Natural killer cell (primary cell): Measurements from ENCODE around the gene XIRP2. TPM values are rescaled to one million over a fixed set of nuclear protein-coding genes. Genes with fewer than 3 reads are reported as not detected.

Experiments used
- ATAC-seq, 3 donors: fragments of 150-1000 bp in 2 of 3; fragments of 200-7000 bp in 1 of 3; cut with Tn5 transposase; 1 replicate in 1 of 3; 2 replicates in 2 of 3; pipeline ENCODE4 v1.10.0; 2021; ENCODE audit warnings: mild to moderate bottlenecking in 2 of 3, moderate library complexity in 2 of 3
- DNase-seq, 2 donors: peaks; one replicate each; pipeline versions ENCODE4 v3.0.0 to v3.0.0-alpha.2; 2013 to 2021; ENCODE audit warnings: mixed read lengths in 1 of 2
- H3K27ac ChIP-seq: one replicate; pipeline ENCODE4 v1.5.1; 2013; ENCODE audit warnings: mild to moderate bottlenecking, low read length
- H3K27me3 ChIP-seq: one replicate; pipeline ENCODE4 v1.6.1; 2013; ENCODE audit warnings: low read length; ENCODE audit not compliant: control insufficient read depth, insufficient read depth
- H3K36me3 ChIP-seq: one replicate; pipeline ENCODE4 v1.6.1; 2013; ENCODE audit warnings: low read length; ENCODE audit not compliant: control insufficient read depth, insufficient read depth
- H3K4me1 ChIP-seq: one replicate; pipeline ENCODE4 v1.6.1; 2013; ENCODE audit warnings: low read length; ENCODE audit not compliant: control insufficient read depth, insufficient read depth
- H3K4me3 ChIP-seq: one replicate; pipeline ENCODE4 v1.5.1; 2013; ENCODE audit warnings: low read length
- H3K9me3 ChIP-seq: one replicate; pipeline ENCODE4 v1.6.1; 2013; ENCODE audit warnings: low read length; ENCODE audit not compliant: control insufficient read depth, insufficient read depth
- H3K27ac Mint-ChIP-seq, 2 donors: one replicate each; pipeline ENCODE4 v1.8.0; 2022; ENCODE audit warnings: mild to moderate bottlenecking in 2 of 2, mixed read lengths in 2 of 2, moderate library complexity in 1 of 2
- H3K27me3 Mint-ChIP-seq, 2 donors: one replicate each; pipeline ENCODE4 v1.8.0; 2022; ENCODE audit warnings: low read depth in 2 of 2, mixed read lengths in 2 of 2
- H3K36me3 Mint-ChIP-seq: one replicate; pipeline ENCODE4 v1.8.0; 2022; ENCODE audit warnings: mixed read lengths
- H3K4me1 Mint-ChIP-seq, 2 donors: one replicate each; pipeline ENCODE4 v1.8.0; 2022; ENCODE audit warnings: mixed read lengths in 2 of 2
- H3K4me3 Mint-ChIP-seq: one replicate; pipeline ENCODE4 v1.8.0; 2022; ENCODE audit warnings: mild to moderate bottlenecking, moderate library complexity, mixed read lengths
- H3K9me3 Mint-ChIP-seq, 2 donors: one replicate each; pipeline ENCODE4 v1.8.0; 2022; ENCODE audit warnings: mixed read lengths in 2 of 2
- WGBS: methylation state at CpG from one replicate; pipeline ENCODE4 v1.1.7; 2013; ENCODE audit warnings: missing lambda C conversion rate; ENCODE audit not compliant: insufficient coverage; 5-methylcytosine and 5-hydroxymethylcytosine counted together
- intact Hi-C: fragments of 100-400 bp; cut with micrococcal nuclease; formaldehyde crosslinking; loops from one replicate; pipeline ENCODE4 v1.14.2; 2022
- total RNA-seq, 4 donors: library from RNA; stranded (reverse); fragments of 120-200 nt in 1 of 4; gene quantifications; one replicate each; pipeline versions ENCODE4 v1.2.3 to v1.2.4, GENCODE V29; 2013 to 2022
- TF ChIP-seq, protein P1 (sequence below): fragments of 200-600 bp; IDR thresholded peaks from one replicate; pipeline ENCODE4 v1.8.0; 2022; ENCODE audit warnings: antibody characterized with exemption

The XIRP2 gene
- total RNA-seq, 3 donors from 2014 or later (not counting 1 experiment from before 2014, with no cell fraction given) = 0.16 TPM; not detected in 2

DNA sequence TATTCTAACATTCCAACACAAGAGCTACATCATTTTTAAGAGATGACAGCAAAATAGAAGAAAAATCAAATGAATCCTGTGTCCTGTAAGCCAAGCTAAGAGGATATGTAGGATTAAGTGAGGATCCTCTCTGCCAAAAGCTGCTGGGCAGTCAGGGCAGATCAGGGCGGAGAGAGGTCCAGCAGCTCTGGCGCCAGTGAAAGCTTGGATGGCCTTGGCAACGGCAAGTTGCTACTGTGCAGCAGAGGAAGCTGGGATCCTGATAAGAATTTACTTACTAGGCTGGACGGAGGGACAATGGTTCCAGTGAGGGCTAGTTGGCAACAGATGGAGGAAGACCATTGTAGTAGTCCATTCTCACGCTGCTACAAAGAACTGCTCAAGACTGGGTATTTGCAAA, 391.5 kb downstream of the XIRP2 start:
- WGBS = 86% methylated on average over 5 of the region's 5 CpGs
- no peaks in the 10 kb centered on the region for H3K4me1 Mint-ChIP-seq
- intact Hi-C loops = no loop called here
- peaks cover 2 to 3% of the 10 kb centered on the region in 2 donors for H3K9me3 Mint-ChIP-seq
- Histone ChIP-seq H3K4me3 (no peak overlapping the region), H3K36me3 (no peaks in the 10 kb centered on the region), H3K27me3 (no peaks in the 10 kb centered on the region), H3K27ac (no peak overlapping the region), H3K9me3 (no peaks in the 10 kb centered on the region), H3K4me1 (no peaks in the 10 kb centered on the region)
- TF ChIP-seq, protein P1, sequence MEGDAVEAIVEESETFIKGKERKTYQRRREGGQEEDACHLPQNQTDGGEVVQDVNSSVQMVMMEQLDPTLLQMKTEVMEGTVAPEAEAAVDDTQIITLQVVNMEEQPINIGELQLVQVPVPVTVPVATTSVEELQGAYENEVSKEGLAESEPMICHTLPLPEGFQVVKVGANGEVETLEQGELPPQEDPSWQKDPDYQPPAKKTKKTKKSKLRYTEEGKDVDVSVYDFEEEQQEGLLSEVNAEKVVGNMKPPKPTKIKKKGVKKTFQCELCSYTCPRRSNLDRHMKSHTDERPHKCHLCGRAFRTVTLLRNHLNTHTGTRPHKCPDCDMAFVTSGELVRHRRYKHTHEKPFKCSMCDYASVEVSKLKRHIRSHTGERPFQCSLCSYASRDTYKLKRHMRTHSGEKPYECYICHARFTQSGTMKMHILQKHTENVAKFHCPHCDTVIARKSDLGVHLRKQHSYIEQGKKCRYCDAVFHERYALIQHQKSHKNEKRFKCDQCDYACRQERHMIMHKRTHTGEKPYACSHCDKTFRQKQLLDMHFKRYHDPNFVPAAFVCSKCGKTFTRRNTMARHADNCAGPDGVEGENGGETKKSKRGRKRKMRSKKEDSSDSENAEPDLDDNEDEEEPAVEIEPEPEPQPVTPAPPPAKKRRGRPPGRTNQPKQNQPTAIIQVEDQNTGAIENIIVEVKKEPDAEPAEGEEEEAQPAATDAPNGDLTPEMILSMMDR = no peak
- DNase-seq = no peak
- peaks cover 7% of the 10 kb centered on the region for H3K36me3 Mint-ChIP-seq
- H3K27me3 Mint-ChIP-seq = peaks cover 0 to 6% of the 10 kb centered on the region in 2 donors
- no peak overlapping the region for H3K27ac Mint-ChIP-seq
- ATAC-seq = no peak
- no peak overlapping the region for H3K4me3 Mint-ChIP-seq

DNA sequence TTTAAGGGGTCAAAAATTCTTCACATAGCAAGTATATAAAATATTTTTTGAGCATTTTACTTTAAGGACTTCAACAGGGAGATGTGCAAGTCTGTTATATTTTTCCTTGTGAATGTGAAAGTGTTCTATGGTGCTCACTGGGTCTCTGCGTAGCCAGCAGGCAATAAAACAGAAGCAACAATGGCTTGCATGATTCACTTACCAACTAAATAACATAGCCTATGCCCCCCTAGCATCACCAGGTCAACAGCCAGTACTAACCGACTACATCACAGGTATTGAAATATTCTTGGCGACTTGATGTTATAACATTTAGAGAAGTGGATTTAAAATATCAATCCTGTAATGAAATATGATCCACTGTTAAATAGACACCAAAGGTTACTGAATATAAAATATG, 398.9 kb downstream of the XIRP2 start:
- Mint-ChIP-seq H3K4me3 (no peak overlapping the region), H3K36me3 (peaks cover 7% of the 10 kb centered on the region), H3K27ac (no peak overlapping the region), H3K4me1 (no peaks in the 10 kb centered on the region), H3K27me3 (peaks cover 10 to 12% of the 10 kb centered on the region in 2 donors), H3K9me3 (peaks cover 2 to 3% of the 10 kb centered on the region in 2 donors)
- Histone ChIP-seq H3K4me3 (no peak overlapping the region), H3K4me1 (no peaks in the 10 kb centered on the region), H3K36me3 (no peaks in the 10 kb centered on the region), H3K27ac (no peak overlapping the region), H3K27me3 (peaks cover 5% of the 10 kb centered on the region), H3K9me3 (no peaks in the 10 kb centered on the region)
- intact Hi-C loops = no loop called here
- DNase-seq = no peak
- 100% methylated on average over 1 of the region's 3 CpGs for WGBS
- ATAC-seq = no peak
- TF ChIP-seq, protein P1 = no peak

DNA sequence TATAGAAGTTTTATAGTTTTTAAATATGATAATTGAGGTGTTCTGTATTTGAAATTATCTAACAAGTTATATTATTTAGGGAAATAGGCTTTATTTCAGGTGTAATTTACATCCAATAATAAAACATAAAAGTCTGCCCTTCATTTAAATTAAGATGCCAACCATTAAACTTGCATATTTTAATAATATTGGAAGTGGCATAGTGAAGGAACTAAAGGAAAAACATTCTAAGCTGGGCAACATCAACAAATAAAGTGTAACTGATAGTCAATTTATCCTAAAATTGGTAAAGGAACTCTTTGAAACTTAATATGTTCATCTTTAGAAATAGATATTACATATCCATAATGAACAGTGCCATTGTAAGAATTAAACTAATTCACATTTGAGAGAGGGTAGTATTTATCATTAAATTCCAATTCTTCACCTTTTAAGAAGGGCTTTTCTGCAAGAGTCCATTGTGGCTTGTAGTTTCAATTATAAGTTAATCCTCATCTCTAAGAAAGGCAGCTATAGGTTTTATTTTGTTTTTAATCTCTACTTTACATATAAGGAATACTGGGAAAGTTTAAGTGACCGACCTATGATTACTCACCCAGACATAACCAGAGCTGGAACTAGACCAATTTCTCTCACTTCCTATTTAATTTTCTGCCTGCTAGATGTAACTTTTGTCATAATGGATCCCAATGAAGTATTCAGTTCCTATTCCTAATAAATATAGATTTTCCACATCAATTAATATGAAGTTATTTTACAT, 401.6 kb downstream of the XIRP2 start:
- ATAC-seq = no peak
- Histone ChIP-seq H3K27me3 (peaks cover 18% of the 10 kb centered on the region), H3K4me3 (no peak overlapping the region), H3K36me3 (no peaks in the 10 kb centered on the region), H3K27ac (no peak overlapping the region), H3K4me1 (peaks cover 15% of the 10 kb centered on the region), H3K9me3 (no peaks in the 10 kb centered on the region)
- no peak overlapping the region for H3K4me3 Mint-ChIP-seq
- peaks cover 19 to 22% of the 10 kb centered on the region in 2 donors for H3K27me3 Mint-ChIP-seq
- DNase-seq = no peak
- peaks cover 12 to 15% of the 10 kb centered on the region in 2 donors for H3K4me1 Mint-ChIP-seq
- peaks cover 2 to 3% of the 10 kb centered on the region in 2 donors for H3K9me3 Mint-ChIP-seq
- intact Hi-C loops = no loop called here
- TF ChIP-seq, protein P1 = no peak
- H3K27ac Mint-ChIP-seq = no peak overlapping the region
- WGBS = no CpG with 5 or more reads among the region's 1 CpG
- H3K36me3 Mint-ChIP-seq = no peaks in the 10 kb centered on the region
